MV-4-11 (cell line): Measurements from ENCODE around the gene SLC6A3.

Experiments used
- DNase-seq: peaks from one replicate; lab custom pipeline; 2025; lab: John Stamatoyannopoulos, UW

SLC6A3 gene

DNA sequence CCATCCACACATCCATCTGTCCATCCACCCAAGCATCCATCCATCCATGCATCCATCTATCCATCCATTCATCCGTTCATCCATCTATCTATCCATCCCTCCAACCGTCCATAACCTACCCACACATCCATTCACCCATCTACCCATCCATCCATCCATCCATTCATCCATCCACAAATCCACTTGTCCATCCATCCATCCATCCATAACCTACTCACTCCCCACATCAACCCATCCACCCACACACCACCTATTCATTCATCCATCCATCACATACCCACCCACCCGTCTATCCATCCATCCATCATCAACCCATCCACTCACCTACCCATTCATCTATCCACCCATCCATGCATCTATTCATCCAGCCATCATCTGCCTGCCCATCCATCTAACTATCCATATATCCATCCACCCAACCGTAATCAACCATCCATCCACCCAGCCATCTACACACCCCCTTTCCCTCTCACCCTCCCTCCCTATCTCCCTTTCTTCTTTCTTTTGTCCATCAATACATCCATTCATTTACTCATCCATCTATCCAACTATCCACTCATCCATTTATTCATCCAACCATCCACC is 56.8 kb downstream of the SLC6A3 start:
- DNase-seq: no peak

DNA sequence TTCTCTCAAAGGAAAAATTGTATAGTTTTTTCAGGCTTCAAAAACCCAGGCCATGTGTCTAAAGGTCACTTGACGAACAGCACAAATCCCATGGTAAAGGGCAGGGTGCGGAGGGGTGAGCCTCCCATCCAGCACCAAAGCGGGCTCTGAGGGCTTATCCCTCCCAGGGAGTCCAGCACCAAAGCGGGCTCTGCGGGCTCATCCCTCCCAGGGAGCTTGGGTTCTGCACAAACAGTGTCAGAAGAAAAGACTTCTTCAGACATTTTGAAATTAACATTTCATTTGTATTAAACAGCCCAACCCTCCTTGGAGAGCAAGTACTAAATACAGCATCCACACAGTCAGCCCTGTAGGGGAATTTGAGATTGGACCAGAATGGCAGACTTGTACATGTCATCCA is 57.4 kb downstream of the SLC6A3 start:
- DNase-seq: no peak

DNA sequence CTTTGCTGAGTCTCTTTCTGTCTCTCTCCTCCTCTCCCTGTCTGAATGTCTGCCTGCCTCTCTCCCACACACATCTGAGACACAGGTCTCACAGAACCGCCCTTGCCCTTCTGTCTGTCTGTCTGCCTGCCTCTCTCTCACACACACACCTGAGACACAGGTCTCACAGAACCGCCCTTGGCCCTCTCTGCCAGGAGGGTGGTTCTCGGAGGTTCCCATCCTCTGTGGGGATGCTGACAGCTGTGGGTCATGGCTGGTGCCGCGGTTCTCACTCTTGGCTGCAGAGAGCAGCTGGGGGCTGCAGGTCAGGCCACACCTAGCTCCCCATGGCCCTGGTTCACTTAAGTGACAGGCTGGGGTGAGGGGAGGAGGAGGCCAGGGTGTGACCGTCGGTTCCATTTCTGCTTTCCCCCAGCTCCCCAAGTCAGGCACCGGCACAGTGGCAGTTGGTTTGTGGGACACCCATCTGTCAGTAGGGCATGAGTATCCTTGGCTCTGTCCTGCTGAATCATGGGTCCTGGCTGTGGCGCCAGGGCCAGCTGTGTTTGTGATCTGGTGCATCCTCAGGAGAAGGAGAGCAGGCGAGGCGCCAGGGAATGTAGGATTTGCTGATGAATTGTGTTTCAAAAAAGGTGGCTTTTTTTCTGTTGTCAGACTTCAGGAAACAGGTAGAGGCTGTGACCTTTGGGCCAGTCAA is 58.0 kb downstream of the SLC6A3 start:
- DNase-seq: peak; percentile 76

DNA sequence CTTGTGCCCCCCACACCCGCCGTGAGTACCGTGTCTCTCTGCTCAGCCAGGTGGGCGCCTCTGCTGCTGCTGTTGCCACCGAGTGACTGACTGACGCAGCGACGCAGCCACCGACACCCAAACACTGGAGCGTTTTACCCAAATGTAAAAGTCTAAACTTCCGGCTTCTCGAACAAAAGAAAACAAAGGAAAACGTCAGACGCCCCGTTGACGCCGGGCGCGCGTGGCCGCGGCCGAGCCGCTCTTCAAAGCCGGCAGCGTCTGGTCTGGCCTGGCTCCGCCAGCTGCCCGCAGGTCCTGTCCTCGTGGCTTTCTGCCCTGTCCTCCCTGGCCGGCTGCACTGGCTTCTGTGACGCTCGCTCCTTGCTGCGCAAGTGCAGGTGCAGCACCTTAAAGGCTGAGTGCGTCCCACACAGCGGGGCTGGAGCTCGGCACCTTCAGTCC is 58.9 kb downstream of the SLC6A3 start:
- DNase-seq: peak; percentile 65

DNA sequence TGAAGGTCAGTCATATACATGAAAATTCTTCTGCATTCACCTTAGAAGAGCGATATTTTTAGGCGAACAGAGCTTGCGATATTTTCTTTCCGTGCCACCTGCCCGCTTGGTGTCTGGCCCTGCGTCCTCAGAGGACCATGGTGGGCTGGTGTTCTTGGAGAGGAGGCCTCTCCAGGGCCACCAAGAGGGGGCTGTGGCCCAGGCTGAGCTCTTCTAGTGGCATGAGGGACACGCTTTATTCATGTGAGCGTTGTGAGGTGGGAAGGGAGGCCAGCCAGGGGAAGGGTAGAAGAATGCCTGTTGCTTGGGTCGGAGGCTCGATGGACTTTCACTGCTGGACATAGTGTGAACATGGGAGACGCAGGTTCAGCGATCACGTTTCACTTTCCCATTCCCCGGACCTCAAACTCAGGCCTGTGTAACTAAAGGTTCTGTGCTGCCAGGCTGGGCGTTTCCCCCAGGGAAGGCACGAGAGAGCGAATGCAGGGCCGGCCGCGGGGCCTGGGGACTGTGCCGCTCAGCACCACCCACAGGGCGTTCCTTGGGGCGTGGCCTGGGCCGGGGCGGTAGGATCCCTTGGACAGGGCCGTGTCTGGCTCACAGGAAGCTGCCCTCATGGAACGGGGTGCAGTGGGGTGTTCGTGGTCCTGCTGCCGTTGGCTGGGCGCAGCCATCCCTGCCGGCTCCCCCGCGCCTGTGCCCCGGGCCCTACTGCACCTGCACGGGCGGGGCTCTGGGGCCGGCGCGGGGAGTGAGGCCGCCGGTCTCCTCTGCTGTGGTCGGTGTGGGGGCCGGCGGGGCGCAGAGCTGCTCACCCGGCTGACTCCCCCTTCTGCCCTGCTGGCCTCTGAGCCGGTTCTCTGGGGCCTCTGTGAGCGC is 59.6 kb downstream of the SLC6A3 start:
- DNase-seq: peak; percentile 80

DNA sequence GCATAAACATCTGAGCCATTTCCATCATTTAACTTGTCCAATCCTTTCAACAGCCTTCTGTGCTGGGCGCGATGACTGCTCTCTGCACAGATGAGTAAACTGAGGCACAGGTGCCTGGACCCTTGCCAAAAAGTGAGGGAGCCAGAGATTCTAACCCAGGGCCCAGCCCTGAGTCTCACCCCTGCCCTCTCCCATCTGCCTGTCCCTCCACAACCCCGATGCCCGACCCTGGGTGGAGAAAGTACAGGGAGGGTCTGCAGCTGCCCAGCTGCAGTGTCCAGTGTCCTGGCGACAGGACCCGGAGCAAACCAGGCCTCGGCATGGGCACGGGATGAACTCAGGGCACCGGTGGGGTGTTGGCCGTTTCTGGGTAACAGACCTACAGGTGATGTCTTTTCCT is 60.7 kb downstream of the SLC6A3 start:
- no peak for DNase-seq

DNA sequence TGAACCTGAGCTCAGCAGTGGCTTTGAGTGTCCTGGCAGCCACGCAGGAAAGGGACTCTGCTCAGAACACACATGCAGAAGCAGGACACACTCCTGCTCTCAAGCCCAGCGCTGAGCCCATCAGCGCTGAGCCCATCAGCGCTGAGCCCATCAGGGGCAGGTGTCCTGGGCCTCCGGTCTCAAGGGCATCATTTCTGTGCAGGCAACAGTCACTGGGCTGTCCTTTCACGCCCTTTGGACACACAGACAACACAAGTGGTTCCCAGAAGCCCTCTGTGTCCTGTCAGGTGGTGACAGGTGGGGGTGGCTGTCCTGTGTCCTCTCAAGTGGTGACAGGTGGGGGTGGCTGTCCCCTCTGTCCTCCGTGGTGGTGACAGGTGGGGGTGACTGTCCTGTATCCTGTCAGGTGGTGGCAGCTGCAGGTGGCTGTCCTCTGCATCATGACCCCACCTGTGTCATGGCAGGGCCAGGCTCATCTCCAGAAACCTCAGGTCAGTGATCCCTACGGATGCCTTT is 61.3 kb downstream of the SLC6A3 start:
- DNase-seq: no peak

DNA sequence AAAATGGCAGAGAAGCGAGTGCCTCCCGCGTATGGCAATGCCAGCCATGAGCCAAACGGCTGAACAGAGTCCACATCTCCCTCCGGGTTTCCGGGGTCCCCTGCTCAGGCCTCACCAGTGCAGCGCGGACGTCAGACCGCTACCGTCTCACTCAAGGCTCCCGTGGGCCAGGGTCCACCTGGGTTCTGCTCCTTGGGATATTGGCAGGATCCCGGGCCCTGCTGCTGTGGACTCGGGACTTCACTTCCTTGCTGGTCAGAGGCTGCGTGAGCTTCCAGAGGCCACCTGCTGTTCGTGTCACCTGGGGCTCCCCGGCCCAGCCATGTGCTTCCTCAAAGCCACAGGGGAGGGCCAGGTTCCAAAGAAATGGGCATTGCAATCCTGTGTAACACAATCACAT is 61.9 kb downstream of the SLC6A3 start:
- no peak for DNase-seq

DNA sequence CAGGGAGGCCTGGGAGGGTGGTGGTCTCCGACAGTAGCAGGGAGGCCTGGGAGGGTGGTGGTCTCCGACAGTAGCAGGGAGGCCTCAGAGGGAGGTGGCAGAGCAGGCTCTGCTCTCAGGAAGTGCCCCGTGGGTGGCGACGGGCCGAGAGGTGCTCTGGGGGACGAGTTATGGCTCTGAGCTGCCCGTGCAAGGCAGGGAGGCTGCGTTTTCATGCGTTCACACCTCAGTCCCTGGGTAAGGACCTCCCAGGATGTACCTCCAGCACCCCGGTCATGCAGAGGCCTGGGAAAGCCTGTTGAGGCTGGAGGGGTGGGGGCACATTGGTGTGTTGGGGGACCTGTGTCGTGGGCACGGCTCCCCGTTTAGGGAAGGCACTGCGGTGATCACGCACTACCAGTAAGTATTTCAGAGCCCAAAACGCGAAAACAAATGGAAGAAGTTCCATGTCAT is 63.0 kb downstream of the SLC6A3 start:
- DNase-seq: no peak

DNA sequence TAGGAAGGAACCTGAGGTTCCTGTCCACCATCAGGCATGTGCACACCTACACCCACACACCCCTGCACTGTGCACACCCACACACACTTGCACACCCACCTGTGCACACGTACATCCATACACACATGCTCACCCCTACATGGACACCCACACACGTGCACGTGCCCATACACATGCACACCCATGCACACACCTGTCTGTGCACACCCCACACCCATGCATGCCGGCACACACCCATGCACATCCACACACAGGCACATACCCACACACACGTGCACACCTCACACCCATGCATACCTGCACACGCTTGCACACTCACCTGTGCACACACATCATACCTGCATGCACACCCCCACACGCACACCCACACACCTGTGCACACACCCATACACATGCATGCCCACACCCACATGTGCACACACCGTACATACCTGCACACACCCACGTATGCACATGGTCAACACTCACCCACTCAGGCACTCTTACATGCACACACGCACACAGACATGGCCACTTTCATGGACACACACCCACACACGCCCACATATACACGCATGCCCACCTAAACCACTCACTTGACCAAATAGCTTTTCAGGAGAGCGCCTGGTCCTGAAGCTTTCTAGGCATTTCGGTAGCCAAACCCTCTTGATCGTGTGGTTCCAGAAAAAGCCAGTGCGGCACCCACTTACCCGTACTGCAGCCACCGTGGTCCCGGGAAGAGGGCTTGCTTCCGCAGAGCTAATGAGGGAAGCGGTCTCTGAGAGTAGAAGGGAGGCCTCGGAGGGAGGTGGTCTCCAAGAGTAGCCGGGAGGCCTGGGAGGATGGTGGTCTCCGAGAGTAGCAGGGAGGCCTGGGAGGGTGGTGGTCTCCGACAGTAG is 63.6 kb downstream of the SLC6A3 start:
- DNase-seq: no peak

DNA sequence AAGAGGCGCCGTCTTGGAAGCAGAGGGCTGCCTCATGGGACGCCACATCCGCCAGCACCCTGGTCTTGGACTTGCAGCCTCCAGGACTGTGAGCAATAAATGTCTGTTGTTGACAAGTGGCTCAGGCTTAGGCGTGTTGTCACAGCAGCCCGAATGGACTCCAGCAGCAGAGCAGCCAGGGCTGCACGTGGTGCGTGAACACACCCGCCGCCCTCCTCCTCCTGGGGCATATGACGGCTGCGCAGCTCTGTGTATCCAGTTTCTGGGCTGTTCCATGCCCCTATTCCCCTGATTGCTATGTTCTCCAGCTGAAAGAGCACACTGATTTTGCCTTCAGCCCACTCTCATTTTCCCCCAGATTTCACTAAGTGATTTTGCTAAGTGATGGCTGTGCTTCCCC is 64.3 kb downstream of the SLC6A3 start:
- no peak for DNase-seq

DNA sequence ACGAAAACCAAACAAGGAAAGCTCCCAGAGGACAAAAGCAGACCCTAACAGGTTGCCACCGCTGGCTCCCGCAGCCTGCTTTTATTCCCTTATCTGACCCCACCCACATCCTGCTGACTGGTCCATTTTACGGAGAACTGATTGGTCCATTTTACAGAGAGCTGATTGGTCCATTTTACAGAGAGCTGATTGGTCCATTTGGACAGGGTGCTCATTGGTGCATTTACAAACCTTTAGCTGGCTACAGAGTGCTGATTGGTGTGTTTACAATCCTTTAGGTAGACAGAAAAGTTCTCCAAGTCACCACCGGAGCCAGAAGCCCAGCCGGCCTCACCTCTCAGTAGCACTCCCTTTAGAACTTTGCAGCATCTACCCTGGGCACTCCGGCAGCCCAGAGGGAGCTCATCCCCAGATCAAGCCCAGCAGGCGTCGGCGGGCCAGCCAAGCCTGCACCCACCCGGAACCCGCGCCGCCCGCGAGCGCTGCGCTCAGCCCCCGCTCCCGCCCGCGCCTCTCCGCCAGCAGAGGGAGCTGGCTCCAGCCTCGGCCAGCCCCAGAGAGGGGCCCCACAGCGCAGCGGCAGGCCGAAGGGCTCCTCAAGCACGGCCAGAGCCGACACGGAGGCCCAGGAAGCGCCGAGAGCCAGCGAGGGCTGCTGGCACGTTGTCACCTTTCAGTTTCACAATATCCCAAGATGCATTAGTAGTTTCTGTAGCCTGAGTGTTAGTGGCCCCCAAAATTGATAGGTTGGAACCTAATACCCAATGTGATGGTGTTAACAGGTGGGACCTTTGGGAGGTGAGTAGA is 65.0 kb downstream of the SLC6A3 start:
- no peak for DNase-seq

DNA sequence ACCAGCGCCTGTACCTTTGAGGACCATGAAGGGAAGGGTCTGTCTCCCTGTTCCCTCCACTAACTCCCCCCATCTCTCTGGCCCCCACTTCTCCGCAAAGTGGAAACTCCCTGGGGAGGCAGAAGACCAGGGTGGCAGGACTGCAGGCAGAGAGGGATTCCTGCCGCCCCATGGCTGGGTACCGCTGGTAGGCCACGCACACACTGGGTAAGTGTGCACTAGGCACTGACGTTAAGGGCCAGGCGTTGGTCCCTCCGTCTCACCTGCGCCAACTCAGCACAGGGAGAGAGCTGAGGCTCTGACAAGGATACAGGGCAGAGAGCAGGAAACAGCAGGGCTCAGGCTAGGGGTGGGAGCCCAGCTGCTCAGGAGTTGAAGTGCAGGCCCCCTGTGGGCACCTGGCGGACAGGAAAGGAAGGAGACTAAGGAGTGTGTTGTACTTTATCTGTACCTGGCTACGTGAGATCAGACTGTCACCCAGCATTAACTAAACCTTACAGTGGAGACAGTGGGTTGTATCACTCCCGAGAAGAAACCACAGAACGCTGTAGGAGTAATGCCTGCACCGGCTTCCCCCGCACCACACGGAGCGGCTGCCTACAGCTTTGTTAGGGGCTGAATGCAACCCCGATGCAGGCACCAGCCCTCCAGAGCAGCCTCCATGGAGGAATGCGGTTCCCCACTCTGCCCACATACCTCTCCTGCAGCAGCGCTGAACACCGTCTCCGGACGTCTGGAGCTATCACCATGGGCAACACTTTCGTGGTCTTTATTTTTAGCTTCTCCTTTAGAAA is 66.2 kb downstream of the SLC6A3 start:
- no peak for DNase-seq

DNA sequence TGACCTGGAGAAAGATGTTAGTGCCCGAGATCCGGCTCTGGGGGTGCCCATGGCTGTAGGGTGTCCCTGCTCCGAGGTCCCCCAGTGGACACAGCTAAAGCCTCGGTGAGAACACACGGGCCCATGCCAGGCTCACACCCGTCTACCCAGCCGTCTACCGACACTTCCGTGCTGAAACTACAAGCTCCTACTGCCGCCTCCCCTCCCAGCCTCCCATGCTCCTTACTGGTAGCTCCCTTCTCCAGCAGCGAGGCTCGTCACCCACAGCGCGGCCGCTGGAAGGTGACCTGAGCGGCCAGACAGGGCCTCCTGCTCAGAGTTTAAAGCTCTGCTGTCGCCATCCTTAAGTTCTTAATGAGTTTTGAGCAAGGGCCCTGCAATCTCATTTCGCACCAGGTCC is 67.1 kb downstream of the SLC6A3 start:
- no peak for DNase-seq

DNA sequence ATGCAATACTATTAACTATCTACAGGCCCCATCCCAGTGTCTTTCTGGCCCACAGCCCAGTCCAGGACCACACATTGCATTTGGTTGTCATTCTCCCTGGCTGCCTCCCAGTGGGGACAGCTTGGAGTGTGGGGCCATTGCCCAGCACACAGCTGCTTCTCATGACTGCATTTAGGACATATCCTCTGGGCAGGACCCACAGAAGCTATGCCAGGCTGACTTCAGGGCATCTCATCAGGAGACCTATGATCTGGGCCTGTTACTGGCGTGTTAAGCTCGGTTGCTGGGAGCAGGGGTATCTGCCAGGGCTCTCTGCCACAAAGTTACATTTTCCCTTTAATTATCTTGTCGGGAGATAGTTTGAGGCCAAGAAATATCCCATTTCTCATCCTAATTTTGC is 68.3 kb downstream of the SLC6A3 start:
- DNase-seq: no peak

DNA sequence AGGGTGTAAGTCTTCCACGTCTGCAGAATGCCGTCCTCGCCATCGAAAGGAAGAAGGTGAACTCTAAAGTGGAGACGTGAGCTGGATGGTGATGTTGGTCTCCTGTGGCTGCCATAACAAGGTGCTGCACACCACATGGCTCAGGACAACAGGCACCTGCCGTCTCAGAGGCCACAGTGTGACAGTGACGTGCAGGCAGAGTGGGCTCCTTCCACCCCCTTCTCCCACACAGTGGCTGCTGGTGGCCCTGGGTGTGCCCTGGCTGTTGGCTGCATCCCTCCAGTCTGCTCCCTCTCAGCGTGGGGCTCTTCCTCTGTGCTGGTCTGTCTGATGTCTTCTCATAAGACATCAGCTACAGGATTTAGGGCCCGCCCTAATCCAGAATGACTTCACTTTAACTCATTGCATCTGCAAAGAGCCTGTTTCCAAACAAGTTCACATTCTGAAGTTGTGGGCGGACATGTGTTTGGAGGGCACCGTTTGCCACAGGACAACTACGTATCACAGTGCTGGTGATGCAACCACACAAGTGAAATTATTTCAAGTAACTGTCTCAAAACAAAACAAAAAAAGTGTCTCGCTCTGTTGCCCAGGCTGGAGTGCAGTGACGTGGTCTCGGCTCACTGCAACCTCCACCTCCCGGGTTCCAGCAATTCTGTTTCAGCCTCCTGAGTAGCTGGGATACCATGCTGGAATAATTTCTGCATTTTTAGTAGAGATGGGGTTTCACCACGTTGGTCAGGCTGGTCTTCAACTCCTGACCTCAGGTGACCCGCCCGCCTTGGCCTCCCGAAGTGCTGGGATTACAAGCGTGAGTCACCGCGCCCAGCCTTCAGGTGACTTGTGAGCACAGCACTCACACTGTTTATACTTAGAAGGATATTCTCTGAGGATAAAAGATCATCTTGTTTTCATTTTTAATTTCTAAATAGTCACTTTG is 69.1 kb downstream of the SLC6A3 start:
- DNase-seq: peak; percentile 84

DNA sequence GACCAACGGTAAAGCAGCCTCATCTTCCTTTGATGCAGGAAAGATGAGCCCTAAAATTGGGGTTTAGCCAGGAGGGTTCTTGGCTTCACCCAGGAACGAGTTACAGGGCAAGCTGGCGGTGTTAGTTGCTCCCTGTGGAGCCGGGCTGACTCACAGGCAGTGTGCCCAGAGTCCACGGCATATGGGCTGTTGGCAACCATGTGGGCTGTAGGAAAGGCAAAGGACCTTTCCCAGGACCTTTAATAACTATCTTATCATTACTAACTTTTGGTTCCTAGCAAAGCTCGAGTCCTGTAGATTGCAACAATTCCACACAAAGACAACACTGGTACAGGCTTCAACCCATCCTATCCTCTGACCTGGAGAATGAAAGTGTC is 70.6 kb downstream of the SLC6A3 start:
- no peak for DNase-seq

DNA sequence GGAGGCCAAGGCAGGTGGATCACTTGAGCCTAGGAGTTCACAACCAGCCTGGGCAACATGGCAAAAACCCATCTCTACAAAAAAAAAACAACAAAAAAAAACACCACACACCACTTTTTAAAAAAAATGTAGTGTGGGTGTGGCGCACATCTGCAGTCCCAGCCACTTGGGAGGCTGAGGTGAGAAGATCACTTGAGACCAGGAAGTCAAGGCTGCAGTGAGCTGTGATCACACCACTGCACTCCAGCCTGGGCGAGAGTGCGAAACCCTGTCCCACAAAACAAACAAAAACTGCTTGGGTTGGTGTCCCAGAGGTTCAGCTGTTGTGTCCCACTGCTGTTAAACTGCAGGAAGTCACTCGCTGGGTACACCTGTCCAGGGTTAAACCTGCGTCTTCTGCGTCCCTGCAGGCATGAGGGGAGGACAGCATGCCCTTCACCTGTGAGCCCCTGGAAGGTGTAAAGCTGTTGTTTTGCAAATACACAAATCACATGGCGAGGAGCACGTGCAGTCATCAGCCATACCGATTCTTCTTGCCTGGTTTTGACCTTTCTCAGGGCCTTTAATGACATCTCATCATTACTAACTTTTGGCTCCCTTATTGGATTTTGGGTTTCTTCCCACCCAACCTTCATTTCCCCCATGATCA is 71.1 kb downstream of the SLC6A3 start:
- no peak for DNase-seq
